Measurements from ENCODE around the gene MCCC1.
"Not testable (repeated sequence)": the region's sequence is repeated elsewhere in the genome, so short reads cannot be mapped to it uniquely, and the experiment has no call there.

MCCC1 gene

DNA sequence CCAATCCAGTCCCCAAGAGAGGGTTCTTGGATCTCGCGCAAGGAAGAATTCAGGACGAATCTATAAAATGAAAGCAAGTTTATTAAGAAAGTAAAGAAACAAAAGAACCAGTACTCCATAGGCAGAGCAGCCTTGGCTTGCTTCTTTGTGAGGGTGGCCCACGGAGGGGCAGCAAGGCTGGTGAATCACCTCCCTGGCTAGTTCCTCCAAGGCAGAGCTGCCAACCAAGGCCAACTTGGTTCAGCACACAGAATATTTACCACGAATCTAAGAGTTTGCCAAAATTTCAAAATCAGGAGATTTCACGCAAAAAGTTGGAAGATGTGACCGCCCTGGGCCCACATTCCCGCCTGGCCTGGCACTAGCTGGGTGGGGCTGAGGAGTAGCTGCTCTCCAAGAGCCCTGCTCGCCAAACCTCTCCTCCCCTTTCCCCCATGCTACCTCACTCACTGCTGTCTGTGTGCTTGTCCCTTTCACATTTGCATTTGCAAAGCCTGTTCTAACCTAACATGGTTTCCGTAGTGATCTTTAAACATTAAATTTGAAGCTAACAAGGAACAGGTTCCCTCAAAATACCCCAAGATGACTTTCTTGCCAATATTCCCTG is 92.8 kb downstream of the MCCC1 start:
- no peak overlapping the region for H3K9ac ChIP-seq (ENCODE audit: insufficient read length)
- DNase-seq (ENCODE audit: low read depth, low spot score) = no peak
- H3K36me3 ChIP-seq (ENCODE audit: insufficient read depth, low read length) = no peaks in the 10 kb centered on the region
- TF ChIP-seq EZH2 (IDR thresholded peaks at IDR 0.05) = no peak
- TF ChIP-seq POLR2AphosphoS5 (IDR thresholded peaks at IDR 0.05; ENCODE audit: borderline replicate concordance, low read depth, low read length) = no peak
- no peak for TF ChIP-seq FOXP2 (optimal IDR thresholded peaks at IDR 0.05; ENCODE audit: control extremely low read depth, extremely low read length, insufficient read depth)
- H3K4me3 ChIP-seq = no peak overlapping the region
- no peaks in the 10 kb centered on the region for H3K9me3 ChIP-seq (ENCODE audit: low read depth, low read length)
- H3K27ac ChIP-seq = no peak overlapping the region

DNA sequence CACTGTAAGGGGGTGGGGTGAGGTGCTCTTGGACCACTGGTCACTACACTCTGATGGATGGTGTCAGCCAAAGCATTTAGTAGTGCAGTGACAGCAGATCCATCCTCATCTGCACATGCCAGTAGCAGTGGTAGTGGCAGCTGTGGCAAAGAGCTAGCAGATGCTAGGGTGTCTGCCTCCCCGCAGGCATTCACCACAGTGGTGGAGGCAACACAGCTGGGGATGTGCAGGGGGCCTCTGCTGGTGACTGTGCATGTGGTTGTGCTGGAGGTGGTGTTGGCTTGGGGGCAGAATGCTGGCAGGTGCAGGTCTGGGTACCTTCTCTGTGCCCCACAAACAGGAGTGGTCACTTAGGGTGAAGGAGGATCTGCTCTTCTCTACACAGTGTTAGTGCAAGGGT is 99.5 kb downstream of the MCCC1 start:
- Histone ChIP-seq H3K36me3 (ENCODE audit: insufficient read depth, low read length) (no peaks in the 10 kb centered on the region), H3K9ac (ENCODE audit: insufficient read length) (no peak overlapping the region), H3K4me3 (no peak overlapping the region), H3K9me3 (ENCODE audit: low read depth, low read length) (no peaks in the 10 kb centered on the region), H3K27ac (no peak overlapping the region)
- TF ChIP-seq FOXP2 (optimal IDR thresholded peaks at IDR 0.05; ENCODE audit: control extremely low read depth, extremely low read length, insufficient read depth) = no peak
- no peak for TF ChIP-seq POLR2AphosphoS5 (IDR thresholded peaks at IDR 0.05; ENCODE audit: borderline replicate concordance, low read depth, low read length)
- TF ChIP-seq EZH2 (IDR thresholded peaks at IDR 0.05) = no peak
- no peak for DNase-seq (ENCODE audit: low read depth, low spot score)

DNA sequence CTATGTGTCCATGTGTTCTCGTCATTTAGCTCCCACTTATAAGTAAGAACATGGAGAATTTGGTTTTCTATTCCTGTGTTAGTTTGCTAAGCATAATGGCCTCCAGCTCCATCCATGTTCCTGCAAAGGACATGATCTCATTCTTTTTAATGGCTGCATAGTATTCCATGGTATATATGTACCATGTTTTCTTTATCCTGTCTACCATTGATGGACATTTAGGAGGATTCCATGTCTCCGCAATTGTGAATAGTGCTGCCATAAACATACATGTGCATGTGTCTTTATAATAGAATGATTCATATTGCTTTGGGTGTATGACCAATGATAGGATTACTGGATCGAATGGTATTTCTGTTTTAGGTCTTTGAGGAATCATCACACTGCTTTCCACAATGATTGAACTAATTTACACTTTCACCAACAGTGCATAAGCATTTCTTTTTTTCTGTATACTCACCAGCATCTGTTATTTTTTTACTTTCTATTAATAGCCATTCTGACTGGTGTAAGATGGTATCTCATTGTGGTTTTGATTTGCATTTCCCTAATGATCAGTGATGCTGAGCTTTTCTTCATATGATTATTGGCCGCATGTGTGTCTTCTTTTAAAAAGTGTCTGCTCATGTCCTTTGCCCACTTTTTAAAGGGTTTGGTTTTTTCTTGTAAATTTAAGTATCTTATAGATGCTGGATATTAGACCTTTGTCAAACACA is 105.7 kb downstream of the MCCC1 start:
- not testable (repeated sequence) for H3K9ac ChIP-seq (ENCODE audit: insufficient read length); H3K4me3 ChIP-seq; H3K9me3 ChIP-seq (ENCODE audit: low read depth, low read length); H3K27ac ChIP-seq; H3K36me3 ChIP-seq (ENCODE audit: insufficient read depth, low read length); DNase-seq (ENCODE audit: low read depth, low spot score)

- DNase-seq (ENCODE audit: low read depth, low spot score) = no peak
- Histone ChIP-seq H3K27ac (no peak overlapping the region), H3K36me3 (ENCODE audit: insufficient read depth, low read length) (no peaks in the 10 kb centered on the region), H3K9me3 (ENCODE audit: low read depth, low read length) (peaks cover 6% of the 10 kb centered on the region; the same call in 1 of the 2 replicates), H3K4me3 (no peak overlapping the region), H3K9ac (ENCODE audit: insufficient read length) (no peak overlapping the region)
- TF ChIP-seq FOXP2 (optimal IDR thresholded peaks at IDR 0.05; ENCODE audit: control extremely low read depth, extremely low read length, insufficient read depth) (no peak), POLR2AphosphoS5 (IDR thresholded peaks at IDR 0.05; ENCODE audit: borderline replicate concordance, low read depth, low read length) (no peak), EZH2 (IDR thresholded peaks at IDR 0.05) (no peak)
These were observed 109.7 kb downstream of the MCCC1 start for GRCh38 chr3:182989566-182989965.

DNA sequence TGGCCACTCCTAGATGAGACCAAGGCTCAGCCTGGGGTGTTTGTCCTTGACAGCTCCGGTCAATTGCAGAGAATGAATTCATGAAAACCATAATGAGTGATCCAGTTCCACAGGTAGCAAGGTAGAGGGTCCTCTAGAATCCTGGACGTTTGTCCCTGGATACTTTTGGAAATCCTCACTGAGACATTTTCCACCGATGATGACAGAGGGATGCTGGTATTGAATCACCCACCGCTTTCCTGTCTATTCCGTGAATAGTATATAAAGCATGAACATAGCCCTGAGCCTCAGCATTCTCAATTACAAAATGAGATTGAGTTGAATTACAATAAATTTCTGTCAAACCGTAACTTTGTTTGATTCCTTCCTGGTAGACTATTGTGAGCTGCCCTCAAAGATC is 113.3 kb downstream of the MCCC1 start:
- Histone ChIP-seq H3K9me3 (ENCODE audit: low read depth, low read length) (no peaks in the 10 kb centered on the region), H3K27ac (no peak overlapping the region), H3K4me3 (no peak overlapping the region), H3K9ac (ENCODE audit: insufficient read length) (no peak overlapping the region), H3K36me3 (ENCODE audit: insufficient read depth, low read length) (no peaks in the 10 kb centered on the region)
- no peak for DNase-seq (ENCODE audit: low read depth, low spot score)
- no peak for TF ChIP-seq FOXP2 (optimal IDR thresholded peaks at IDR 0.05; ENCODE audit: control extremely low read depth, extremely low read length, insufficient read depth)
- no peak for TF ChIP-seq EZH2 (IDR thresholded peaks at IDR 0.05)
- no peak for TF ChIP-seq POLR2AphosphoS5 (IDR thresholded peaks at IDR 0.05; ENCODE audit: borderline replicate concordance, low read depth, low read length)

GRCh38 chr3:182983876-182984275 is 115.4 kb downstream of the MCCC1 start:
- TF ChIP-seq FOXP2 (optimal IDR thresholded peaks at IDR 0.05; ENCODE audit: control extremely low read depth, extremely low read length, insufficient read depth) = no peak
- no peak for TF ChIP-seq POLR2AphosphoS5 (IDR thresholded peaks at IDR 0.05; ENCODE audit: borderline replicate concordance, low read depth, low read length)
- no peak for TF ChIP-seq EZH2 (IDR thresholded peaks at IDR 0.05)
- Histone ChIP-seq H3K27ac (no peak overlapping the region), H3K36me3 (ENCODE audit: insufficient read depth, low read length) (no peaks in the 10 kb centered on the region), H3K4me3 (no peak overlapping the region), H3K9ac (ENCODE audit: insufficient read length) (no peak overlapping the region), H3K9me3 (ENCODE audit: low read depth, low read length) (no peaks in the 10 kb centered on the region)
- no peak for DNase-seq (ENCODE audit: low read depth, low spot score)

DNA sequence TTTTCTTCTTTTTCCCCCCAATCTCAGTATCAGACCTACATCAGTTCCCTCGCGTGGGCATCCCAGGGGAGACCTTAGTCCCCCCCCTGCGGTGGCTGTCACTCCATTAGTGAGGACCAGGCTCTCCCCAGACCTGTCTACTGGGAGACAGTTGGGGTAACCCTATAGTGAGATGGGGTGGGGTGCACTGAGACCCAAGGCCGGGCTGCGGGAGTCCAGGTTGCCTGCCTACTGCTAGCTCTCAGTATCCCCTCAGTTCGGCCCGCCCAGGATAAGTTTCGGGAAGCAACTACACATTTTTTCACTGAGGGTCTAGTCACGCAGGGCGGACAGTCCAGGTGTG is 118.3 kb downstream of the MCCC1 start:
- peaks cover 4% of the 10 kb centered on the region; the same call in 1 of the 2 replicates for H3K36me3 ChIP-seq (ENCODE audit: insufficient read depth, low read length)
- no peak for TF ChIP-seq EZH2 (IDR thresholded peaks at IDR 0.05)
- no peak for TF ChIP-seq FOXP2 (optimal IDR thresholded peaks at IDR 0.05; ENCODE audit: control extremely low read depth, extremely low read length, insufficient read depth)
- no peak for TF ChIP-seq POLR2AphosphoS5 (IDR thresholded peaks at IDR 0.05; ENCODE audit: borderline replicate concordance, low read depth, low read length)
- DNase-seq (ENCODE audit: low read depth, low spot score) = no peak
- H3K9me3 ChIP-seq (ENCODE audit: low read depth, low read length) = no peaks in the 10 kb centered on the region
- H3K9ac ChIP-seq (ENCODE audit: insufficient read length) = peak overlapping the region; percentile 55
- peak overlapping the region; percentile 95 for H3K4me3 ChIP-seq
- no peak overlapping the region for H3K27ac ChIP-seq

DNA sequence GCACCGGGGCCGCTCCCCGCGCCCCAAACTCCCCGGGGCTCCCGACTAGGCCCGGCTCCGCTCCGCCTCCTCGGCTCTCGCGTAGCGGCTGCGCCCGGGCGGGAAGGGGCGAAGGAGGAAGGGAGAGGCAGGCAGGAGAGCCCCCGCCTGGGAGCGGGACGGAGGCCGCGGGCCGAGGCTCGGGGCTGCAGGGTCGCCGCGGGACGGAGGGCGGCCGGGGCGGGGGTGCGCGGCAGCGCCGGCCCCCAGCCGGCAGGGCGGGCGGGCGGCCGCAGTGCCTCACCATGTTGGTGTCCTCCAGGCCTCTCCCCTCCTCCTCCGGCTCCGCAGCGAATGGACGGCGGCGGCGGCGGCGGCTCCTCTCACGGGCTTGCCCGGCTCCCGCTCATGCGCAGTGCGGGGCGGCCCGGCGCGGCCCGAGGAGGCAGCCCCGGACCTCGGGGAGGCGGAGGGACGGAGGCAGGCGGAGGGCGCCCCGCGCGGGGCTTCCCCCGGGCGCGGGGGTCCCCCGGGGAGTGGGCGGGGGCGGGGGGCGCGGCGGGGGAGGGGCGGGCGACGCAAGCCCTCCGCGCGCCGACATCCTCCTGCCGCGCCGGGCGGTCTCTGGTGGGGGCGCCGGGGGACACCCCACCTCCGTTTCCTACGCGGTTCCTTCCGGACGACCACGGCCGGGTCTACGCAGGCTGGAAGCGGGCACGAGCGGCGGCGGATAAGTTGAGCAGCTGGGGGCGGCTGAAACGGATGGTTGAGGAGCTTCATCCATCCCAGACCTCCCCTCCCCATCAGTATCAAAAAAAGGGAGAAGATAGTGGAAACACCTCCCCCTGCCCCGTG is 118.9 kb downstream of the MCCC1 start, which contains the start of gene DCUN1D1:
DCUN1D1 (minus strand) TSS at position 335 of the 834 bp plus-strand sequence; CDS start at position 286, 49 bp downstream.
- peak; percentile 47; the same call in 1 of the 2 replicates for TF ChIP-seq POLR2AphosphoS5 (IDR thresholded peaks at IDR 0.05; ENCODE audit: borderline replicate concordance, low read depth, low read length)
- no peak for TF ChIP-seq FOXP2 (optimal IDR thresholded peaks at IDR 0.05; ENCODE audit: control extremely low read depth, extremely low read length, insufficient read depth)
- Histone ChIP-seq H3K9ac (ENCODE audit: insufficient read length) (peak within 1 kb of the TSS; percentile 83), H3K9me3 (ENCODE audit: low read depth, low read length) (no peaks in the 10 kb centered on the region), H3K4me3 (peak within 1 kb of the TSS; percentile 95), H3K27ac (no peak within 1 kb of the TSS), H3K36me3 (ENCODE audit: insufficient read depth, low read length) (peaks cover 4% of the 10 kb centered on the region; the same call in 1 of the 2 replicates)
- DNase-seq (ENCODE audit: low read depth, low spot score) = no peak

All from SK-N-MC (cell line).